ENCODE measurements around the gene SCT. TPM values are rescaled to one million over a fixed set of nuclear protein-coding genes. Genes with fewer than 3 reads are reported as not detected.

SCT gene
- total and polyA plus RNA-seq, 2 experiments from 2014 or later = 4.3 to 8.9 TPM

DNA sequence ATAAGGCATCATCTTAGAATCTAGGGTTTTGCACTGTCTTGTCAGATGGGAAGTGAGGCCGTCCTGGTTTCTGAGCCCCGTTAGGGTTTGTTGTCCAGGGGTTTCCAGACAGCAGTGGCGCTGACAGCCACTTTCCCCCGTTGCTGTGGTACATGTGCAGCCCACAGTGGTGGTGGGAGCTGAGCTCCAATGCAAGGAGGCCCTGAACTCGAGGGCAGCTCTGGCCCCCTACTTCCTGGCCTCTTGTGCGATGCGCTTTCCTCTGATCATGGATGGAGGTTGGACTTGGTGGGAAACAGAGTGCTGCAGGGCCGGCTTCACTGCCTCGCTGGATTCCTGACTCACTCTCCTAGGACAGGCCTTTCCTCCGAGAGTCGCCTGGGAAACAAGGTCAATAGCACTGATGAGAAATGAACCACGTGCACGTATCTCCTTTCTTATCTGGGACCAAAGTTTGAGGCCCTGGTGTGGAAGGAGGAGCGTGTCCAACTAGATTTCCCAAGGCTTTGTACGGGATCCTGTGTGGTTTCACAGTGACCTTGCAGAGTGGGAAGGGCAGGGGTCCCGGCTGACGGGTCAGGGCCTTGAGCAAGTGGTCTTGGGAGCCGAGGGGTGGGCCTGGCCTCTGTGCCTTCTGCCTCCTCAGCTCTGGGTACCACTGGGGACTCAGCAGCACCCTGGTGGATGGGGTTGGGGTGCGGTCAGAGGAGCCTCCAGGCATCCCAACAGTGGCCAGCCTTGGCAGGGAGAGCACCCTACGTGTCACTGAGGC lies 47.0 kb downstream of the SCT start:
- DNase-seq (ENCODE audit: low read depth in 1 of 2, low spot score in 1 of 2) = no peak
- Histone ChIP-seq H3K9me3 (ENCODE audit: low read depth) (no peaks in the 10 kb centered on the region), H3K36me3 (peaks cover 8% of the 10 kb centered on the region), H3K4me3 (no peak overlapping the region), H3K4me1 (ENCODE audit: low read depth) (peaks cover 19% of the 10 kb centered on the region), H3K27me3 (no peaks in the 10 kb centered on the region), H3K27ac (peak overlapping the region; percentile 48)
- TF ChIP-seq, protein P1, sequence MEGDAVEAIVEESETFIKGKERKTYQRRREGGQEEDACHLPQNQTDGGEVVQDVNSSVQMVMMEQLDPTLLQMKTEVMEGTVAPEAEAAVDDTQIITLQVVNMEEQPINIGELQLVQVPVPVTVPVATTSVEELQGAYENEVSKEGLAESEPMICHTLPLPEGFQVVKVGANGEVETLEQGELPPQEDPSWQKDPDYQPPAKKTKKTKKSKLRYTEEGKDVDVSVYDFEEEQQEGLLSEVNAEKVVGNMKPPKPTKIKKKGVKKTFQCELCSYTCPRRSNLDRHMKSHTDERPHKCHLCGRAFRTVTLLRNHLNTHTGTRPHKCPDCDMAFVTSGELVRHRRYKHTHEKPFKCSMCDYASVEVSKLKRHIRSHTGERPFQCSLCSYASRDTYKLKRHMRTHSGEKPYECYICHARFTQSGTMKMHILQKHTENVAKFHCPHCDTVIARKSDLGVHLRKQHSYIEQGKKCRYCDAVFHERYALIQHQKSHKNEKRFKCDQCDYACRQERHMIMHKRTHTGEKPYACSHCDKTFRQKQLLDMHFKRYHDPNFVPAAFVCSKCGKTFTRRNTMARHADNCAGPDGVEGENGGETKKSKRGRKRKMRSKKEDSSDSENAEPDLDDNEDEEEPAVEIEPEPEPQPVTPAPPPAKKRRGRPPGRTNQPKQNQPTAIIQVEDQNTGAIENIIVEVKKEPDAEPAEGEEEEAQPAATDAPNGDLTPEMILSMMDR (IDR thresholded peaks at IDR 0.05; ENCODE audit: low read depth, low read length) = no peak

DNA sequence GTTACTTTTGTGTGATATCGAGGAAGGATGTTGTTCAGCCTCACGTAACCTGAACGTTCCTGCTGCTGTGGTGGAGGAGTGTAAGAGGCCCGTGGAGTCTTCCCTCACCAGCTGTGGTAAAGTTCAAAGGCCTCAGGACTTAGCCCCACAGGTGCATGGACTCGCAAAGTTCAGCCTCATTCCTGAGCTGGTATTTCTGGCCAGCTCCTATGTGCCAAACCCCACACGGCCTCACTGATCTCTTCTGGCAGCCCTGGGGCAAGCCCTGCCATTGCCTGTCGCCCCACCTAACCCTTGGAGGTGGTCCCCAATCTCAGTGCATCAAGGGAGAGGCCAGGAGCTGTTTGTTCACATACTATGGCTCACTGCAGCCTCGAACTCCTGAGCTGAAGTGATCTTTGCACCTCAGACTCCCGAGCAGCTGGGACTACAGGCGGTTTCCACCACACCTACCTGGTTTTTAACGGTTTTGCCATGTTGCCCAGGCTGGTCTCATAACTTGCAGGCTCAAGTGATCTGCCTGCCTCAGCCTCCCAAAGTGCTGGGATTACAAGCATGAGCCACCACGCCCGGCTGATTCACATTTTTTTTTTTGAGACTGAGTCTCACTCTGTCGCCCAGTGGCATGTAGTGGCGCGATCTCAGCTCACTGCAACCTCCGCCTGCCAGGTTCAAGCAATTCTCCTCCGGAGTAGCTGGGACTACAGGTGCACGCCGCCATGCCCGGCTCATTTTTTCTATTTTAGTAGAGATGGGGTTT lies 48.5 kb downstream of the SCT start:
- peaks cover 29% of the 10 kb centered on the region for H3K4me1 ChIP-seq (ENCODE audit: low read depth)
- no peaks in the 10 kb centered on the region for H3K27me3 ChIP-seq
- no peak overlapping the region for H3K27ac ChIP-seq
- H3K36me3 ChIP-seq = peaks cover 2% of the 10 kb centered on the region
- DNase-seq (ENCODE audit: low read depth in 1 of 2, low spot score in 1 of 2) = no peak
- TF ChIP-seq, protein P1 (IDR thresholded peaks at IDR 0.05; ENCODE audit: low read depth, low read length) = no peak
- H3K9me3 ChIP-seq (ENCODE audit: low read depth) = no peaks in the 10 kb centered on the region
- H3K4me3 ChIP-seq = peak overlapping the region; percentile 98

DNA sequence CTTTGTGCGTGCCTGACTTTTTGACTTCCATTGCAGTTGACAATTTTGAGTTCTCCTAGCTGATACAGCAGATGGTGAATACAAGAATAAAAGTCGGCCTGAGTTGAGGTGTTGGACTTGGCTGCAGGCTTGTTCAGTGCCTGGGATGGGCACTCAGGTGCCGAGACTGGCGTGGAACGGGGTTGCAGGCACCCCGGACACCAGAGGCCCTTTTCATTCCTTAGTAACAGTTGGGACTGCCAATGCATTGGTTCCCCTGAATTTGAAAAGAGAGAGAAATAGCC lies 49.4 kb downstream of the SCT start:
- Histone ChIP-seq H3K4me1 (ENCODE audit: low read depth) (peaks cover 32% of the 10 kb centered on the region), H3K4me3 (peak overlapping the region; percentile 98), H3K9me3 (ENCODE audit: low read depth) (no peaks in the 10 kb centered on the region), H3K36me3 (no peaks in the 10 kb centered on the region), H3K27ac (peak overlapping the region; percentile 96), H3K27me3 (no peaks in the 10 kb centered on the region)
- DNase-seq (ENCODE audit: low read depth in 1 of 2, low spot score in 1 of 2) = no peak
- TF ChIP-seq, protein P1 (IDR thresholded peaks at IDR 0.05; ENCODE audit: low read depth, low read length) = no peak

DNA sequence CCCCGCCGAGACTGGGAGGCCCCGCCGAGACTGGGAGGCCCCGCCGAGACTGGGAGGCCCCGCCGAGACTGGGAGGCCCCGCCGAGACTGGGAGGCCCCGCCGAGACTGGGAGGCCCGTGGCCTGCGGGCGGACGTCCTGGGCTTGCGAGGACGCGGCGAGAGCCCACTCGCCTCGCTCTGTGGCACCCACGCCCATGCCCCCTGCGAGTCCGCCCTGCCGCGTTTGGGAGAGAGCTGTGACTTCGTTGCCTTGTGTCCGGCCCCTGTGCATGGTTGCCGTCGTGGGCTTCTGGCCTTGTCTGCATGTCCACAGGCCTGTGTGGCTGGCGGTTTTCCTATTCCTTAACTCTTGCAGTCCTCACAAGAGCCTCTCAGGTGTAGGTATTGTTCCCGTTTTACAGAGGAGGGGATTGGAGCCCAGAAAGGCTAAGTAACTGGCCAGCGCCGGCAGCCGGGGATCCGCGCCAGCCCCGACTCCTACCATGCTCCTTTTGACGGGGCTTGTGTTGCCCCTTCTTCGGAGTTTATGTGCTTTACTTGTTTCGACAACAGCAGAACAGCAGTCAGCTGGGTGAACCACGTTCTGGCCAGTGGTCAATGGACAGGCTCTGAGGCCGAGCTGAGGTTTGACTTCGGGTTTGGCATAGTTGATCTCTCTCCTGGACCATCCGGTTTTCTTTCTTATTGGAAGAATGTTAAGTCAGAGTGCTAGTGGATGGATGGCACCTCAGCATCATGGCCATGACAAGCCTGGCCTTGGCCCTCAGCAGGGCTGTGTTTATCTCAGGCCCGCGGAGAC lies 50.0 kb downstream of the SCT start:
- peak overlapping the region; percentile 96 for H3K27ac ChIP-seq

More for the DNA sequence above, 50.0 kb downstream of the SCT start:
- DNase-seq (ENCODE audit: low read depth in 1 of 2, low spot score in 1 of 2) = no peak
- TF ChIP-seq, protein P1 (IDR thresholded peaks at IDR 0.05; ENCODE audit: low read depth, low read length) = no peak
- H3K9me3 ChIP-seq (ENCODE audit: low read depth) = no peaks in the 10 kb centered on the region
- no peaks in the 10 kb centered on the region for H3K36me3 ChIP-seq
- H3K4me1 ChIP-seq (ENCODE audit: low read depth) = peaks cover 32% of the 10 kb centered on the region
- H3K27me3 ChIP-seq = no peaks in the 10 kb centered on the region
- peak overlapping the region; percentile 98 for H3K4me3 ChIP-seq

Other genes starting within 250 kb of the SCT start
- 0.09 and 0.70 TPM in 2 replicates for gene PKP3, start 233.0 kb downstream of the SCT start, total RNA-seq
- 0.57 TPM in 1 of 2 replicates, not detected in the other for gene PKP3, start 233.0 kb downstream of the SCT start, polyA plus RNA-seq
- gene SIGIRR, start 212.2 kb downstream of the SCT start, total RNA-seq = 45.6 and 69.5 TPM in 2 replicates
- 35.7 and 46.8 TPM in 2 replicates for gene SIGIRR, start 212.2 kb downstream of the SCT start, polyA plus RNA-seq
- 0.51 TPM in 1 of 2 replicates, not detected in the other for gene ANO9, start 185.2 kb downstream of the SCT start, total RNA-seq
- gene ANO9, start 185.2 kb downstream of the SCT start, polyA plus RNA-seq = 0.23 and 1.2 TPM in 2 replicates
- 178 and 202 TPM in 2 replicates for gene PTDSS2, start 176.9 kb downstream of the SCT start, total RNA-seq
- gene PTDSS2, start 176.9 kb downstream of the SCT start, polyA plus RNA-seq = 69.6 and 83.1 TPM in 2 replicates
- 149 and 186 TPM in 2 replicates for gene RNH1, start 119.9 kb downstream of the SCT start, total RNA-seq
- 157 and 176 TPM in 2 replicates for gene RNH1, start 119.9 kb downstream of the SCT start, polyA plus RNA-seq
- 49.6 and 63.1 TPM in 2 replicates for gene HRAS, start 91.6 kb downstream of the SCT start, total RNA-seq
- 60.0 and 97.8 TPM in 2 replicates for gene HRAS, start 91.6 kb downstream of the SCT start, polyA plus RNA-seq
- gene LRRC56, start 89.7 kb downstream of the SCT start, total RNA-seq = 2.6 and 4.5 TPM in 2 replicates
- gene LRRC56, start 89.7 kb downstream of the SCT start, polyA plus RNA-seq = 2.5 and 3.4 TPM in 2 replicates
- gene LMNTD2, start 66.4 kb downstream of the SCT start, total RNA-seq = 12.3 and 21.1 TPM in 2 replicates
- gene LMNTD2, start 66.4 kb downstream of the SCT start, polyA plus RNA-seq = 18.4 and 18.8 TPM in 2 replicates
- 47.8 and 49.5 TPM in 2 replicates for gene RASSF7, start 66.2 kb downstream of the SCT start, total RNA-seq
- gene RASSF7, start 66.2 kb downstream of the SCT start, polyA plus RNA-seq = 49.6 and 66.7 TPM in 2 replicates
- 36.4 and 48.0 TPM in 2 replicates for gene PHRF1, start 50.7 kb downstream of the SCT start, total RNA-seq
- gene PHRF1, start 50.7 kb downstream of the SCT start, polyA plus RNA-seq = 17.8 and 22.8 TPM in 2 replicates
- gene IRF7, start 11.2 kb downstream of the SCT start, total RNA-seq = 17.7 and 24.7 TPM in 2 replicates
- gene IRF7, start 11.2 kb downstream of the SCT start, polyA plus RNA-seq = 13.0 and 17.0 TPM in 2 replicates
- gene CDHR5, start 2.2 kb downstream of the SCT start, total RNA-seq = 0.18 TPM in 1 of 2 replicates, not detected in the other
- 0.27 and 0.60 TPM in 2 replicates for gene CDHR5, start 2.2 kb downstream of the SCT start, polyA plus RNA-seq
- gene DRD4, start 10.1 kb upstream of the SCT start, total RNA-seq = 0.60 and 1.2 TPM in 2 replicates
- 0.75 and 2.2 TPM in 2 replicates for gene DRD4, start 10.1 kb upstream of the SCT start, polyA plus RNA-seq
- gene DEAF1, start 68.0 kb upstream of the SCT start, total RNA-seq = 80.0 and 90.0 TPM in 2 replicates
- 88.6 and 124 TPM in 2 replicates for gene DEAF1, start 68.0 kb upstream of the SCT start, polyA plus RNA-seq
- 53.4 and 70.5 TPM in 2 replicates for gene TMEM80, start 68.6 kb upstream of the SCT start, total RNA-seq
- 72.3 and 93.5 TPM in 2 replicates for gene TMEM80, start 68.6 kb upstream of the SCT start, polyA plus RNA-seq
- 18.9 and 22.6 TPM in 2 replicates for gene EPS8L2, start 79.0 kb upstream of the SCT start, total RNA-seq
- gene EPS8L2, start 79.0 kb upstream of the SCT start, polyA plus RNA-seq = 25.7 and 27.4 TPM in 2 replicates
- gene TALDO1, start 120.3 kb upstream of the SCT start, total RNA-seq = 144 and 158 TPM in 2 replicates
- 163 and 174 TPM in 2 replicates for gene TALDO1, start 120.3 kb upstream of the SCT start, polyA plus RNA-seq
- gene GATD1, start 150.3 kb upstream of the SCT start, total RNA-seq = 62.2 and 64.1 TPM in 2 replicates
- 27.9 and 60.4 TPM in 2 replicates for gene GATD1, start 150.3 kb upstream of the SCT start, polyA plus RNA-seq
- 1.6 and 7.6 TPM in 2 replicates for gene CEND1, start 162.9 kb upstream of the SCT start, total RNA-seq
- 1.7 and 8.2 TPM in 2 replicates for gene CEND1, start 162.9 kb upstream of the SCT start, polyA plus RNA-seq
- gene SLC25A22, start 171.1 kb upstream of the SCT start, total RNA-seq = 17.6 and 34.7 TPM in 2 replicates
- 18.9 and 21.2 TPM in 2 replicates for gene SLC25A22, start 171.1 kb upstream of the SCT start, polyA plus RNA-seq
- gene PIDD1, start 178.1 kb upstream of the SCT start, total RNA-seq = 24.0 and 36.8 TPM in 2 replicates
- gene PIDD1, start 178.1 kb upstream of the SCT start, polyA plus RNA-seq = 33.4 and 40.2 TPM in 2 replicates
- gene RPLP2, start 182.8 kb upstream of the SCT start, total RNA-seq = 523 and 1,109 TPM in 2 replicates
- 496 and 502 TPM in 2 replicates for gene RPLP2, start 182.8 kb upstream of the SCT start, polyA plus RNA-seq
- gene PNPLA2, start 191.7 kb upstream of the SCT start, total RNA-seq = 59.9 and 99.9 TPM in 2 replicates
- 81.6 and 91.1 TPM in 2 replicates for gene PNPLA2, start 191.7 kb upstream of the SCT start, polyA plus RNA-seq
- gene CRACR2B, start 200.7 kb upstream of the SCT start, total RNA-seq = 43.9 and 91.0 TPM in 2 replicates
- 84.5 and 113 TPM in 2 replicates for gene CRACR2B, start 200.7 kb upstream of the SCT start, polyA plus RNA-seq
- 146 and 177 TPM in 2 replicates for gene CD151, start 205.8 kb upstream of the SCT start, total RNA-seq
- 210 and 290 TPM in 2 replicates for gene CD151, start 205.8 kb upstream of the SCT start, polyA plus RNA-seq
- 67.3 and 152 TPM in 2 replicates for gene POLR2L, start 215.3 kb upstream of the SCT start, total RNA-seq
- gene POLR2L, start 215.3 kb upstream of the SCT start, polyA plus RNA-seq = 317 and 482 TPM in 2 replicates
- gene TSPAN4, start 215.7 kb upstream of the SCT start, total RNA-seq = 85.3 and 140 TPM in 2 replicates
- 79.1 and 125 TPM in 2 replicates for gene TSPAN4, start 215.7 kb upstream of the SCT start, polyA plus RNA-seq

Measured in cardiac muscle cell (in vitro differentiated cells and primary cell).